ENCODE data around the gene PALLD. TPM values are rescaled to one million over a fixed set of nuclear protein-coding genes. Genes with fewer than 3 reads are reported as not detected.

PALLD gene
- total RNA-seq, 1 donor from 2014 or later = 22.9 TPM

GRCh38 chr4:168536448-168536847 is 39.6 kb downstream of the PALLD start:
- H3K4me1 Mint-ChIP-seq (ENCODE audit: low read depth) = peaks cover 5% of the 10 kb centered on the region
- no peak overlapping the region for H3K4me3 Mint-ChIP-seq
- no peak overlapping the region for H3K27ac Mint-ChIP-seq
- H3K27me3 Mint-ChIP-seq (ENCODE audit: insufficient read depth) = peaks cover 7% of the 10 kb centered on the region
- H3K9me3 Mint-ChIP-seq = no peaks in the 10 kb centered on the region
- H3K36me3 Mint-ChIP-seq (ENCODE audit: low read depth) = no peaks in the 10 kb centered on the region
- DNase-seq (ENCODE audit: low spot score) = no peak
- intact Hi-C loops (cut with micrococcal nuclease) = no loop called here

- Mint-ChIP-seq H3K4me3 (no peak overlapping the region), H3K27me3 (ENCODE audit: insufficient read depth) (peaks cover 5% of the 10 kb centered on the region), H3K27ac (no peak overlapping the region), H3K4me1 (ENCODE audit: low read depth) (peaks cover 5% of the 10 kb centered on the region), H3K36me3 (ENCODE audit: low read depth) (no peaks in the 10 kb centered on the region), H3K9me3 (no peaks in the 10 kb centered on the region)
- intact Hi-C loops (cut with micrococcal nuclease) = no loop called here
- no peak for DNase-seq (ENCODE audit: low spot score)
These were observed 40.2 kb downstream of the PALLD start for GRCh38 chr4:168537086-168537485.

- Mint-ChIP-seq H3K27me3 (ENCODE audit: insufficient read depth) (peaks cover 5% of the 10 kb centered on the region), H3K9me3 (no peaks in the 10 kb centered on the region), H3K4me3 (no peak overlapping the region), H3K27ac (no peak overlapping the region), H3K4me1 (ENCODE audit: low read depth) (peaks cover 5% of the 10 kb centered on the region), H3K36me3 (ENCODE audit: low read depth) (no peaks in the 10 kb centered on the region)
- no peak for DNase-seq (ENCODE audit: low spot score)
- intact Hi-C loops (cut with micrococcal nuclease) = no loop called here
These were observed 40.7 kb downstream of the PALLD start for GRCh38 chr4:168537571-168537970.

GRCh38 chr4:168538632-168539031 is 41.8 kb downstream of the PALLD start:
- H3K9me3 Mint-ChIP-seq = no peaks in the 10 kb centered on the region
- no peak overlapping the region for H3K4me3 Mint-ChIP-seq
- no peak overlapping the region for H3K27ac Mint-ChIP-seq
- H3K36me3 Mint-ChIP-seq (ENCODE audit: low read depth) = no peaks in the 10 kb centered on the region
- H3K27me3 Mint-ChIP-seq (ENCODE audit: insufficient read depth) = peaks cover 5% of the 10 kb centered on the region
- intact Hi-C loops (cut with micrococcal nuclease) = no loop called here
- peaks cover 5% of the 10 kb centered on the region for H3K4me1 Mint-ChIP-seq (ENCODE audit: low read depth)
- no peak for DNase-seq (ENCODE audit: low spot score)

GRCh38 chr4:168540086-168540485 is 43.2 kb downstream of the PALLD start:
- peaks cover 5% of the 10 kb centered on the region for H3K4me1 Mint-ChIP-seq (ENCODE audit: low read depth)
- H3K36me3 Mint-ChIP-seq (ENCODE audit: low read depth) = no peaks in the 10 kb centered on the region
- H3K4me3 Mint-ChIP-seq = no peak overlapping the region
- peaks cover 5% of the 10 kb centered on the region for H3K27me3 Mint-ChIP-seq (ENCODE audit: insufficient read depth)
- intact Hi-C loops (cut with micrococcal nuclease) = loop anchor here (1.0 kb wide), 2 partner anchors 30 to 59 kb away; no protein-coding TSS in a partner anchor
- H3K27ac Mint-ChIP-seq = no peak overlapping the region
- no peaks in the 10 kb centered on the region for H3K9me3 Mint-ChIP-seq
- no peak for DNase-seq (ENCODE audit: low spot score)

- Mint-ChIP-seq H3K9me3 (no peaks in the 10 kb centered on the region), H3K27me3 (ENCODE audit: insufficient read depth) (no peaks in the 10 kb centered on the region), H3K4me1 (ENCODE audit: low read depth) (peaks cover 5% of the 10 kb centered on the region), H3K36me3 (ENCODE audit: low read depth) (no peaks in the 10 kb centered on the region), H3K27ac (no peak overlapping the region), H3K4me3 (no peak overlapping the region)
- intact Hi-C loops (cut with micrococcal nuclease) = loop anchor here (1.0 kb wide), 2 partner anchors 30 to 59 kb away; no protein-coding TSS in a partner anchor
- DNase-seq (ENCODE audit: low spot score) = no peak
These were observed 43.8 kb downstream of the PALLD start for GRCh38 chr4:168540503-168541265.

GRCh38 chr4:168541266-168541953 is 44.6 kb downstream of the PALLD start:
- no peaks in the 10 kb centered on the region for H3K27me3 Mint-ChIP-seq (ENCODE audit: insufficient read depth)
- intact Hi-C loops (cut with micrococcal nuclease) = no loop called here
- H3K4me1 Mint-ChIP-seq (ENCODE audit: low read depth) = peaks cover 5% of the 10 kb centered on the region
- no peak overlapping the region for H3K4me3 Mint-ChIP-seq
- H3K9me3 Mint-ChIP-seq = no peaks in the 10 kb centered on the region
- H3K27ac Mint-ChIP-seq = no peak overlapping the region
- no peak for DNase-seq (ENCODE audit: low spot score)
- no peaks in the 10 kb centered on the region for H3K36me3 Mint-ChIP-seq (ENCODE audit: low read depth)

GRCh38 chr4:168549143-168549542 is 52.3 kb downstream of the PALLD start:
- Mint-ChIP-seq H3K27ac (no peak overlapping the region), H3K27me3 (ENCODE audit: insufficient read depth) (peaks cover 5% of the 10 kb centered on the region), H3K9me3 (no peaks in the 10 kb centered on the region), H3K4me1 (ENCODE audit: low read depth) (no peaks in the 10 kb centered on the region), H3K4me3 (no peak overlapping the region), H3K36me3 (ENCODE audit: low read depth) (no peaks in the 10 kb centered on the region)
- DNase-seq (ENCODE audit: low spot score) = no peak
- intact Hi-C loops (cut with micrococcal nuclease) = no loop called here

GRCh38 chr4:168550064-168550766 is 53.4 kb downstream of the PALLD start:
- Mint-ChIP-seq H3K27me3 (ENCODE audit: insufficient read depth) (peaks cover 5% of the 10 kb centered on the region), H3K9me3 (no peaks in the 10 kb centered on the region), H3K27ac (no peak overlapping the region), H3K36me3 (ENCODE audit: low read depth) (no peaks in the 10 kb centered on the region), H3K4me1 (ENCODE audit: low read depth) (no peaks in the 10 kb centered on the region), H3K4me3 (no peak overlapping the region)
- DNase-seq (ENCODE audit: low spot score) = no peak
- intact Hi-C loops (cut with micrococcal nuclease) = loop anchor here (5.0 kb wide), 1 partner anchor 368 kb away; no protein-coding TSS in a partner anchor

- Mint-ChIP-seq H3K27ac (no peak overlapping the region), H3K36me3 (ENCODE audit: low read depth) (no peaks in the 10 kb centered on the region), H3K4me1 (ENCODE audit: low read depth) (no peaks in the 10 kb centered on the region), H3K4me3 (no peak overlapping the region), H3K9me3 (no peaks in the 10 kb centered on the region), H3K27me3 (ENCODE audit: insufficient read depth) (peaks cover 5% of the 10 kb centered on the region)
- no peak for DNase-seq (ENCODE audit: low spot score)
- intact Hi-C loops (cut with micrococcal nuclease) = loop anchor here (5.0 kb wide), 1 partner anchor 369 kb away; no protein-coding TSS in a partner anchor
These were observed 54.4 kb downstream of the PALLD start for GRCh38 chr4:168551211-168551610.

GRCh38 chr4:168551945-168552695 is 55.3 kb downstream of the PALLD start:
- Mint-ChIP-seq H3K36me3 (ENCODE audit: low read depth) (no peaks in the 10 kb centered on the region), H3K27me3 (ENCODE audit: insufficient read depth) (peaks cover 5% of the 10 kb centered on the region), H3K4me1 (ENCODE audit: low read depth) (no peaks in the 10 kb centered on the region), H3K9me3 (no peaks in the 10 kb centered on the region), H3K27ac (no peak overlapping the region), H3K4me3 (no peak overlapping the region)
- intact Hi-C loops (cut with micrococcal nuclease) = loop anchor here (5.0 kb wide), 1 partner anchor 370 kb away; no protein-coding TSS in a partner anchor
- DNase-seq (ENCODE audit: low spot score) = no peak

GRCh38 chr4:168553714-168554370 is 57.0 kb downstream of the PALLD start:
- Mint-ChIP-seq H3K27me3 (ENCODE audit: insufficient read depth) (peaks cover 5% of the 10 kb centered on the region), H3K27ac (no peak overlapping the region), H3K9me3 (no peaks in the 10 kb centered on the region), H3K4me1 (ENCODE audit: low read depth) (no peaks in the 10 kb centered on the region), H3K36me3 (ENCODE audit: low read depth) (no peaks in the 10 kb centered on the region), H3K4me3 (no peak overlapping the region)
- DNase-seq (ENCODE audit: low spot score) = no peak
- intact Hi-C loops (cut with micrococcal nuclease) = loop anchor here (5.0 kb wide), 1 partner anchor 372 kb away; no protein-coding TSS in a partner anchor

All from activated T-helper 1 cell treated with anti-CD3 and anti-CD28 coated beads, Interleukin-12 subunit alpha, Interleukin-12 subunit beta, Interleukin-2, Interleukin-4 antibody, amounts not matched to agents 30 ng/mL and 10 ng/mL and 1 ng/mL, durations not matched to agents 14 hours and 24 hours and 36 hours (primary cell).